RWPE2 (cell line): Measurements from ENCODE around the gene IL32.

Experiments
- ATAC-seq: fragments of 200-7000 bp; cut with Tn5 transposase; 3 replicates; pipeline ENCODE4 v1.9.1; 2021; ENCODE audit warnings: low read depth
- DNase-seq: peaks from one replicate; pipeline ENCODE4 v3.0.0-alpha.2; 2020; ENCODE audit warnings: low spot score
- H3K27ac ChIP-seq: fragments of 450-650 bp; 2 replicates; pipeline ENCODE4 v1.5.1; 2017; ENCODE audit warnings: mild to moderate bottlenecking; ENCODE audit not compliant: poor library complexity, severe bottlenecking
- H3K27me3 ChIP-seq: fragments of 250-450 bp; sonication (Bioruptor Pico); 2 replicates; pipeline ENCODE4 v1.5.1; 2021; ENCODE audit warnings: mild to moderate bottlenecking, moderate library complexity; ENCODE audit not compliant: insufficient read depth, poor library complexity, severe bottlenecking
- H3K36me3 ChIP-seq: fragments of 250-450 bp; sonication (Bioruptor Pico); 2 replicates; pipeline ENCODE4 v1.5.1; 2020; ENCODE audit warnings: low read depth, mild to moderate bottlenecking, moderate library complexity
- H3K4me1 ChIP-seq: fragments of 250-450 bp; sonication (Bioruptor Pico); 2 replicates; pipeline ENCODE4 v1.5.1; 2021; ENCODE audit warnings: mild to moderate bottlenecking, moderate library complexity; ENCODE audit not compliant: insufficient read depth, poor library complexity, severe bottlenecking
- H3K4me3 ChIP-seq: fragments of 250-450 bp; sonication (Bioruptor Pico); 2 replicates; pipeline ENCODE4 v1.5.1; 2021; ENCODE audit warnings: mild to moderate bottlenecking, moderate library complexity; ENCODE audit not compliant: severe bottlenecking
- H3K9me3 ChIP-seq: fragments of 250-450 bp; sonication (Bioruptor Pico); 2 replicates; pipeline ENCODE4 v1.5.1; 2021; ENCODE audit warnings: mild to moderate bottlenecking, moderate library complexity; ENCODE audit not compliant: severe bottlenecking
- TF ChIP-seq, protein P1 (sequence below): fragments of 450-650 bp; IDR thresholded peaks from one replicate; pipeline ENCODE4 v1.5.1; 2017; ENCODE audit warnings: mild to moderate bottlenecking, moderate library complexity; ENCODE audit not compliant: poor library complexity, severe bottlenecking

IL32 gene

DNA sequence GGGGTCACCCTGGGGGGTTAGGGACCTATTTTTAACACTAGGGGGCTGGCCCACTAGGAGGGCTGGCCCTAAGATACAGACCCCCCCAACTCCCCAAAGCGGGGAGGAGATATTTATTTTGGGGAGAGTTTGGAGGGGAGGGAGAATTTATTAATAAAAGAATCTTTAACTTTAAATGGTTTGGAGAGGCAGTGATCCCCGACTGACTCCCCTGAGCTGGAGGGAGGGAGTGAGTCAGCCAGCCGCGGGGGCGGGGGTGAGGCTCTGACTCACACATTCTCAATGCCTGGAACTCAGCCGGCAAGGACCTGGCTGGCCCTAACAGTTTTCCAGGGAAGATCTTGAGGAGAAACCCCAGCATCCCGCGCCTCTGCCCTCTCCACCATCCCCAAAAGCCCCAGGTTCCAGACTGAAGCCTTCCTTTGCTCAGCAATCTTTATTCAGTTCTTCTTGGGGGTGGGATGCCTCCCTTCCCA, 43.2 kb upstream of the IL32 start:
- Histone ChIP-seq H3K9me3 (no peaks in the 10 kb centered on the region), H3K4me3 (peak overlapping the region; percentile 89), H3K27me3 (no peaks in the 10 kb centered on the region), H3K27ac (peak overlapping the region; percentile 100), H3K36me3 (peaks cover 43% of the 10 kb centered on the region), H3K4me1 (peaks cover 7% of the 10 kb centered on the region)
- TF ChIP-seq, protein P1, sequence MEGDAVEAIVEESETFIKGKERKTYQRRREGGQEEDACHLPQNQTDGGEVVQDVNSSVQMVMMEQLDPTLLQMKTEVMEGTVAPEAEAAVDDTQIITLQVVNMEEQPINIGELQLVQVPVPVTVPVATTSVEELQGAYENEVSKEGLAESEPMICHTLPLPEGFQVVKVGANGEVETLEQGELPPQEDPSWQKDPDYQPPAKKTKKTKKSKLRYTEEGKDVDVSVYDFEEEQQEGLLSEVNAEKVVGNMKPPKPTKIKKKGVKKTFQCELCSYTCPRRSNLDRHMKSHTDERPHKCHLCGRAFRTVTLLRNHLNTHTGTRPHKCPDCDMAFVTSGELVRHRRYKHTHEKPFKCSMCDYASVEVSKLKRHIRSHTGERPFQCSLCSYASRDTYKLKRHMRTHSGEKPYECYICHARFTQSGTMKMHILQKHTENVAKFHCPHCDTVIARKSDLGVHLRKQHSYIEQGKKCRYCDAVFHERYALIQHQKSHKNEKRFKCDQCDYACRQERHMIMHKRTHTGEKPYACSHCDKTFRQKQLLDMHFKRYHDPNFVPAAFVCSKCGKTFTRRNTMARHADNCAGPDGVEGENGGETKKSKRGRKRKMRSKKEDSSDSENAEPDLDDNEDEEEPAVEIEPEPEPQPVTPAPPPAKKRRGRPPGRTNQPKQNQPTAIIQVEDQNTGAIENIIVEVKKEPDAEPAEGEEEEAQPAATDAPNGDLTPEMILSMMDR = no peak
- peak; percentile 93 for DNase-seq
- peak; percentile 13 for ATAC-seq

DNA sequence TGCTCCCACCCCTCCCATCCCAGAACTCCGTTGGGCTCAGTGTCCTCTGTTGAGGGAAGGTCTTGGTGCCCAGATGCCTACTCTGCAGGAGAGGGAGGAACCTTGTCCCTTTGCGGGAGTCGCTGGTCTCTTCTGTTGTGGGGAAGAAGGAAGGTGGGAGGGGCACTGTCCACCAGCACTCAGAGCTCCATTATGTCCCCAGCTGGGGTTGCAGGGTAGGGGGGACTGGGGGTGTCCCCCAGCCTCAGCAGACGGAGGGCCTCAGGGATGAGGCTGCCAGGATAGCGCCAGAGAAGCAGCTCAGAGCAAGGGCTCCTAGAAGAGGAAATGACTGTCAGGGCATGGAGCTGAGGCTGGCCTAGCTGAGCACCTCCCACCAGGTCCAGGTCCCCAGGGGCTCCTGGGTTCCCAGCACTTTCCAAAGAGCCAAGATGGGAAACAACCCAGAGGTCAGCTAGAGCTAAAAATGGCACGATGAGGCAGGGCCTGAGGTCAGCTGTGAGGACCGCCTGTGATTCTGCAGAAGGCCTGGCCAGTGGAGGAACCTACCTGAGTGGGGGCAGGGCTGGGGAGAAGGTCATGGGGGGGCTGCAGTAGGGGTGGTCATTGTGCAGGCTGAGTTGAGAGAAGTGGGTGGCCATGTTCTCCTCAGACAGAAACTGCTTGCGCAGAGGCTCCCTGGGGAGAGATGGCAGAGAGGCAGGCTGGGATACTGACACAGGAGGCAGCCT, 42.6 kb upstream of the IL32 start:
- H3K27ac ChIP-seq = peak overlapping the region; percentile 100
- DNase-seq (no peak), ATAC-seq (peak; percentile 0; the same call in 2 of the 3 replicates)
- H3K27me3 ChIP-seq = no peaks in the 10 kb centered on the region
- H3K36me3 ChIP-seq = peaks cover 44% of the 10 kb centered on the region
- peak overlapping the region; percentile 89 for H3K4me3 ChIP-seq
- H3K9me3 ChIP-seq = no peaks in the 10 kb centered on the region
- peaks cover 9% of the 10 kb centered on the region for H3K4me1 ChIP-seq
- TF ChIP-seq, protein P1 = no peak

DNA sequence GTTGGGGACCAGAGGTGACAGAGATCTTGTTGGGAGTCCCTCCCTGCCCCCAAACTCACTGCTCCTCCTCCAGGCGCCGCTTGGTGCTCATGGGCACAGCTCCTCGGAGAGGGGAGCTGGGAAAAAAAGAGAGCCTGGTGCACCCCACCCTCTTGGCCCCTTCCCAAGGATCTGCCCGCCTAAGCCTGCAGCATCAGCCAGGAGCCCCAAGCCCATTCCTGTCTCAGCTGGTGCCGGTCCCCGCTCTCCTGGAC, 42.1 kb upstream of the IL32 start:
- H3K27me3 ChIP-seq = no peaks in the 10 kb centered on the region
- H3K36me3 ChIP-seq = peaks cover 44% of the 10 kb centered on the region
- H3K9me3 ChIP-seq = no peaks in the 10 kb centered on the region
- H3K27ac ChIP-seq = peak overlapping the region; percentile 100
- peak overlapping the region; percentile 89 for H3K4me3 ChIP-seq
- TF ChIP-seq, protein P1 = no peak
- peaks cover 10% of the 10 kb centered on the region for H3K4me1 ChIP-seq
- DNase-seq = peak; percentile 90
- ATAC-seq = no peak

DNA sequence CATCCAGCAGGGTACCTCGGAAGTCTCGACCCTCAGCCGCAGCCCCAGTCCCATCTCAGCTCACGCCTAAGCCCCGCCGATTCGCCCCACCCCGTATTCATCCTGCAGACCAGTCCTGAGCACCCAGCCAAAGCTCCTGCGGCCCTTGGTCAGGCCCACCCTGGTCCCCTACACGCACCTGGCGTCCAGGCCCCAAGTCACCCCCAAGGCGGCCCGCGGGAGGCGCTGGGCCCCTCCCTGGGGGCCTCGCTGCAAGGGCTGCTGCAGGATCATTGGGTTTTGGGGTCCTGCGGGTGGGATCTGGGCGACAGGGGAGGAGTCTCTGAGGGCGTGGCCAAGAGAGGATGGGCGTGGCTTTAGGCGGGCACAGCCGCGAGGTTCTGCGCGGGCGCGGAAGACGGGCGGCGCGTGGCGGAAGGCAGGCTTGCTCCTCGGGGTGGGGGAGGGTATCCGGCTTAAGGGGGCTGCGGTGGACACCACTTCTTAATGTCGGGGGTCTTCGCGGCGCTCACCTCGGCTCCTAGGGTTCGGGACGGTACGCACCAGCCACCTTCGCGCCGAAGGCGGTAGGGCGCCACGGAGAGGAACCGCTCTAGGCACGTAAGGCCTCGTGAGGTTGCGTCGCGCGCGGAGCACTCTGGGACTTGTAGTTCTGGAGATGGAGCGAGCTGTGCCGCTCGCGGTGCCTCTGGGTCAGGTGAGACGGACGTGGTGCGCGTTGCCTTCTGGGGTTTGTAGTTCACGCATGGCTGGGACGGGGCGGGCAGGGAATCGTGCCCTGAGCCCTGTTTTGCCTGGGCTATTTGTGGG, 41.6 kb upstream of the IL32 start, which contains the start of the genes HCFC1R1 and THOC6:
Gene HCFC1R1 (minus strand): TSS at position 274 of the 810 bp plus-strand sequence. CDS start 1 bp downstream, at position 273.
Gene THOC6 (plus strand): TSS at position 367 of the 810 bp plus-strand sequence. CDS start 292 bp downstream, at position 659.
- peaks cover 44% of the 10 kb centered on the region for H3K36me3 ChIP-seq
- H3K27ac ChIP-seq = peak within 1 kb of the TSS; percentile 100
- ATAC-seq (peak; percentile 52), DNase-seq (peak; percentile 99)
- TF ChIP-seq, protein P1 = no peak
- peak within 1 kb of the TSS; percentile 89 for H3K4me3 ChIP-seq
- H3K27me3 ChIP-seq = peaks cover 5% of the 10 kb centered on the region
- H3K9me3 ChIP-seq = no peaks in the 10 kb centered on the region
- H3K4me1 ChIP-seq = peaks cover 10% of the 10 kb centered on the region
